Panc1 (cell line): ENCODE data around the gene MAGEC3. TPM values are rescaled to one million over a fixed set of nuclear protein-coding genes. Genes with fewer than 3 reads are reported as not detected.

ENCODE experiments used
- ATAC-seq: fragments of 200-7000 bp; cut with Tn5 transposase; 2 replicates; pipeline ENCODE4 v1.9.1; 2020; ENCODE audit warnings: mild to moderate bottlenecking, moderate library complexity
- BruUV-seq: library from RNA; stranded (reverse); fragments of 400-500 nt; replicated peaks from 2 replicates; lab custom pipeline; 2021; lab: Mats Ljungman, UMichigan
- CTCF ChIA-PET: fragments of 300-600 bp; sonication (Branson Sonifier 250); formaldehyde crosslinking; loops from one replicate; lab custom pipeline; 2022; ENCODE audit warnings: antibody characterized with exemption; lab: Charles Lee
- POLR2A ChIA-PET: fragments of 300-600 bp; sonication (Branson Sonifier 250); formaldehyde crosslinking; loops from one replicate; lab custom pipeline; 2022; ENCODE audit warnings: antibody characterized with exemption; lab: Charles Lee
- DNase-seq: peaks from one replicate; pipeline ENCODE4 v3.0.0-alpha.2; 2010; ENCODE audit warnings: low read depth, low spot score
- H3K27ac ChIP-seq: 2 replicates; pipeline ENCODE4 v1.5.1; 2011; ENCODE audit warnings: mild to moderate bottlenecking, low read length, inconsistent platforms
- H3K27me3 ChIP-seq: fragments of 200-500 bp; sonication (Bioruptor generic); 2 replicates; pipeline ENCODE4 v1.6.0; 2014; ENCODE audit warnings: low read length, inconsistent platforms; ENCODE audit not compliant: control insufficient read depth, insufficient read depth
- H3K36me3 ChIP-seq: fragments of 200-500 bp; sonication (Bioruptor generic); 2 replicates; pipeline ENCODE4 v1.5.1; 2014; ENCODE audit warnings: inconsistent platforms, mild to moderate bottlenecking, low read length, moderate library complexity; ENCODE audit not compliant: control insufficient read depth, insufficient read depth
- H3K4me1 ChIP-seq: 2 replicates; pipeline ENCODE4 v1.5.1; 2011; ENCODE audit warnings: inconsistent platforms, mild to moderate bottlenecking, low read length, moderate library complexity; ENCODE audit not compliant: control insufficient read depth, insufficient read depth
- H3K4me3 ChIP-seq, 2 experiments: 2 replicates each; pipeline ENCODE4 v1.5.1; 2011 to 2012; ENCODE audit warnings: low read depth in 2 of 2, low read length in 2 of 2, mild to moderate bottlenecking in 2 of 2, inconsistent platforms in 1 of 2, moderate library complexity in 1 of 2
- H3K9me3 ChIP-seq: fragments of 200-500 bp; sonication (Bioruptor generic); 2 replicates; pipeline ENCODE4 v1.5.1; 2014; ENCODE audit warnings: low read depth, mild to moderate bottlenecking, inconsistent platforms, low read length, moderate library complexity; ENCODE audit not compliant: control insufficient read depth, insufficient read depth
- POLR2AphosphoS5 ChIP-seq: IDR thresholded peaks from 2 replicates; pipeline ENCODE4 v1.6.1; 2012; ENCODE audit warnings: mild to moderate bottlenecking, low read depth, low read length, moderate library complexity
- SIN3A ChIP-seq: IDR thresholded peaks from 2 replicates; pipeline ENCODE4 v1.6.1; 2012; ENCODE audit warnings: low read depth, mild to moderate bottlenecking, low read length, moderate library complexity, borderline replicate concordance; ENCODE audit not compliant: insufficient read depth
- TCF7L2 ChIP-seq: IDR thresholded peaks from 2 replicates; pipeline ENCODE4 v1.6.1; 2011; ENCODE audit warnings: mild to moderate bottlenecking, low read depth, low read length, inconsistent platforms
- in situ Hi-C: cut with HindIII; loops from 2 replicates; pipeline ENCODE4 v1.10.0; 2016; ENCODE audit warnings: low sequenced_read_pairs, low pct_unique_long_range_greater_than_20kb
- intact Hi-C: fragments of 100-400 bp; cut with micrococcal nuclease; formaldehyde crosslinking; loops from one replicate; pipeline ENCODE4 v1.10.0; 2022; ENCODE audit not compliant: unreplicated experiment
- total RNA-seq: library from RNA; stranded (reverse); gene quantifications from one replicate; pipeline ENCODE4 v1.2.1, GENCODE V29; 2021; ENCODE audit not compliant: unreplicated experiment
- TF ChIP-seq, protein P1 (sequence below): fragments of 450-650 bp; IDR thresholded peaks from 2 replicates; pipeline ENCODE4 v1.5.1; 2017; ENCODE audit warnings: mild to moderate bottlenecking
- TF ChIP-seq, protein P2 (sequence below), 2 experiments: IDR thresholded peaks; 2 replicates each; pipeline ENCODE4 v1.6.1; 2011 to 2012; ENCODE audit warnings: low read depth in 2 of 2, control low read depth in 1 of 2, low read length in 1 of 2, mild to moderate bottlenecking in 1 of 2, moderate library complexity in 1 of 2; ENCODE audit not compliant: insufficient read depth in 1 of 2

The MAGEC3 gene
- total RNA-seq, 1 experiment from 2014 or later = not detected

DNA sequence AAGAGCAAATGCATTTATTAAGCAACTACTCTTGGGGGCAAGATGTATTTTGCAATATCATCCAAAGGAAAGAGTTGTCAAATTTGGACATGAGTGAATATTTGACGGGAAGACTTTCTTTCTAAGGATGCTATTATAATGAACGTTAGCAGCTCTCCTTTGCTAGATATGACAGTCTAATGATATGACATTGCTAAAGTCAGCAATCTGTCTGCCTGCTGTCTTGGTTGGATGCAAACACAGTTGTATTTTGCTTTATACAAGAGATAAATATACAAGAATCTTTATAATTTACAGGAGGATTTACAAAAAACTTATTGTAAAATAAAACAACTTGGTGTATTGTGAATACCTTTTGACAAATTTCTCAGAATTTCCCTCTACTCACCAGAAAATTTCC lies 103.1 kb downstream of the MAGEC3 start:
- H3K4me3 ChIP-seq = no peak overlapping the region
- DNase-seq (no peak), ATAC-seq (no peak)
- H3K9me3 ChIP-seq = peaks cover 4% of the 10 kb centered on the region; the same call in 1 of the 2 replicates
- H3K27me3 ChIP-seq = no peaks in the 10 kb centered on the region
- no peak for TF ChIP-seq SIN3A
- TF ChIP-seq, protein P1, sequence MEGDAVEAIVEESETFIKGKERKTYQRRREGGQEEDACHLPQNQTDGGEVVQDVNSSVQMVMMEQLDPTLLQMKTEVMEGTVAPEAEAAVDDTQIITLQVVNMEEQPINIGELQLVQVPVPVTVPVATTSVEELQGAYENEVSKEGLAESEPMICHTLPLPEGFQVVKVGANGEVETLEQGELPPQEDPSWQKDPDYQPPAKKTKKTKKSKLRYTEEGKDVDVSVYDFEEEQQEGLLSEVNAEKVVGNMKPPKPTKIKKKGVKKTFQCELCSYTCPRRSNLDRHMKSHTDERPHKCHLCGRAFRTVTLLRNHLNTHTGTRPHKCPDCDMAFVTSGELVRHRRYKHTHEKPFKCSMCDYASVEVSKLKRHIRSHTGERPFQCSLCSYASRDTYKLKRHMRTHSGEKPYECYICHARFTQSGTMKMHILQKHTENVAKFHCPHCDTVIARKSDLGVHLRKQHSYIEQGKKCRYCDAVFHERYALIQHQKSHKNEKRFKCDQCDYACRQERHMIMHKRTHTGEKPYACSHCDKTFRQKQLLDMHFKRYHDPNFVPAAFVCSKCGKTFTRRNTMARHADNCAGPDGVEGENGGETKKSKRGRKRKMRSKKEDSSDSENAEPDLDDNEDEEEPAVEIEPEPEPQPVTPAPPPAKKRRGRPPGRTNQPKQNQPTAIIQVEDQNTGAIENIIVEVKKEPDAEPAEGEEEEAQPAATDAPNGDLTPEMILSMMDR = no peak
- TF ChIP-seq, protein P2, sequence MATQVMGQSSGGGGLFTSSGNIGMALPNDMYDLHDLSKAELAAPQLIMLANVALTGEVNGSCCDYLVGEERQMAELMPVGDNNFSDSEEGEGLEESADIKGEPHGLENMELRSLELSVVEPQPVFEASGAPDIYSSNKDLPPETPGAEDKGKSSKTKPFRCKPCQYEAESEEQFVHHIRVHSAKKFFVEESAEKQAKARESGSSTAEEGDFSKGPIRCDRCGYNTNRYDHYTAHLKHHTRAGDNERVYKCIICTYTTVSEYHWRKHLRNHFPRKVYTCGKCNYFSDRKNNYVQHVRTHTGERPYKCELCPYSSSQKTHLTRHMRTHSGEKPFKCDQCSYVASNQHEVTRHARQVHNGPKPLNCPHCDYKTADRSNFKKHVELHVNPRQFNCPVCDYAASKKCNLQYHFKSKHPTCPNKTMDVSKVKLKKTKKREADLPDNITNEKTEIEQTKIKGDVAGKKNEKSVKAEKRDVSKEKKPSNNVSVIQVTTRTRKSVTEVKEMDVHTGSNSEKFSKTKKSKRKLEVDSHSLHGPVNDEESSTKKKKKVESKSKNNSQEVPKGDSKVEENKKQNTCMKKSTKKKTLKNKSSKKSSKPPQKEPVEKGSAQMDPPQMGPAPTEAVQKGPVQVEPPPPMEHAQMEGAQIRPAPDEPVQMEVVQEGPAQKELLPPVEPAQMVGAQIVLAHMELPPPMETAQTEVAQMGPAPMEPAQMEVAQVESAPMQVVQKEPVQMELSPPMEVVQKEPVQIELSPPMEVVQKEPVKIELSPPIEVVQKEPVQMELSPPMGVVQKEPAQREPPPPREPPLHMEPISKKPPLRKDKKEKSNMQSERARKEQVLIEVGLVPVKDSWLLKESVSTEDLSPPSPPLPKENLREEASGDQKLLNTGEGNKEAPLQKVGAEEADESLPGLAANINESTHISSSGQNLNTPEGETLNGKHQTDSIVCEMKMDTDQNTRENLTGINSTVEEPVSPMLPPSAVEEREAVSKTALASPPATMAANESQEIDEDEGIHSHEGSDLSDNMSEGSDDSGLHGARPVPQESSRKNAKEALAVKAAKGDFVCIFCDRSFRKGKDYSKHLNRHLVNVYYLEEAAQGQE (IDR thresholded peaks at IDR 0.05; ENCODE audit: insufficient read depth in 1 of 2, low read depth in 2 of 2, low read length in 1 of 2) = no peak
- no peak for TF ChIP-seq TCF7L2
- TF ChIP-seq POLR2AphosphoS5 = no peak
- BruUV-seq = no TSS peak
- no peak overlapping the region for H3K27ac ChIP-seq
- ChIA-PET POLR2A (no interaction called here), CTCF (no interaction called here)
- no peaks in the 10 kb centered on the region for H3K36me3 ChIP-seq
- intact Hi-C loops (no loop called here), in situ Hi-C loops (no loop called here)
- H3K4me1 ChIP-seq = no peaks in the 10 kb centered on the region

DNA sequence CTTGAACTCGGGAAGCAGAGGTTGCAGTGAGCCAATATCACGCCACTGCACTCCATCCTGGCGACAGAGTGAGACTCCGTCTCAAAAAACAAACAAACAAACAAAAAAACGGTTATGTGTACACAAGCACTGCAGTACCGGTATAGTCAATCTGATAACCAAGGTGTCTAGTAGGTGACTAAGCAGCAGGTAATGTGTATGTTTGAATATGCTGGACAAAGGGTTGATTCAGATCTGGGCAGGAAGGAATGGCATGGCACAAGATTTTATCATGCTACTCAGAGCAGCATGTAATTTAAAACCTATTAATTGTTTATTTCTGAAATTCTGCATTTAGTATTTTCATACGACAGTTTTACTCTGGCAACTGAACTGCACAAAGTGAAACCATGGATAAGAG lies 107.3 kb downstream of the MAGEC3 start:
- Histone ChIP-seq H3K36me3 (no peaks in the 10 kb centered on the region), H3K27me3 (no peaks in the 10 kb centered on the region), H3K4me1 (no peaks in the 10 kb centered on the region), H3K27ac (no peak overlapping the region), H3K9me3 (no peaks in the 10 kb centered on the region; the same call in 1 of the 2 replicates), H3K4me3 (no peak overlapping the region)
- intact Hi-C loops = no loop called here
- DNase-seq (peak; percentile 5), ATAC-seq (peak; percentile 98)
- TF ChIP-seq SIN3A = no peak
- in situ Hi-C loops = no loop called here
- POLR2A ChIA-PET = no interaction called here
- BruUV-seq = no TSS peak
- CTCF ChIA-PET = no interaction called here

DNA sequence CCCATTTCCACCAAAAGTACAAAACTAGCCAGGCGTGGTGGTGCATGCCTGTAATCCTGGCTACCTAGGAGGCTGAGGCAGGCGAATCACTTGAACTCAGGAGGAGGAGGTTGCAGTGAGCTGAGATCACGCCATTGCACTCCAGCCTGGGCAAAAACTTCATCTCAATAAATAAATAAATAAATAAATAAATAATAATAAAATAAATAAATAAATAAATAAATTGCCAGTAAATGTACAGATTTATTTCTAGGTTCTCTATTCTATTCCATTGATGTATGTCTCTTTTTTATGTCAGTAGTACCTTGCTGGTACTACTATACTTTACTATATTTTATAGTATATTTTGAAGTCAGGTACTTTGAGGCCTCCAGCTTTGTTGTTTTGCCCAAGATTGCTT lies 109.2 kb downstream of the MAGEC3 start:
- H3K27ac ChIP-seq = no peak overlapping the region
- CTCF ChIA-PET = no interaction called here
- no peaks in the 10 kb centered on the region; the same call in 1 of the 2 replicates for H3K9me3 ChIP-seq
- POLR2A ChIA-PET = no interaction called here
- in situ Hi-C loops (no loop called here), intact Hi-C loops (no loop called here)
- DNase-seq = no peak
- no TSS peak for BruUV-seq
- TF ChIP-seq, protein P2 (IDR thresholded peaks at IDR 0.05; ENCODE audit: insufficient read depth in 1 of 2, low read depth in 2 of 2, low read length in 1 of 2) = no peak
- TF ChIP-seq, protein P1 = no peak
- TF ChIP-seq SIN3A = no peak
- TF ChIP-seq POLR2AphosphoS5 = no peak
- TF ChIP-seq TCF7L2 = no peak
- H3K4me1 ChIP-seq = no peaks in the 10 kb centered on the region
- H3K4me3 ChIP-seq = no peak overlapping the region
- ATAC-seq = no peak
- H3K27me3 ChIP-seq = no peaks in the 10 kb centered on the region
- no peaks in the 10 kb centered on the region for H3K36me3 ChIP-seq
